ENCODE results near the gene SIAH2. TPM values are rescaled to one million over a fixed set of nuclear protein-coding genes. Genes with fewer than 3 reads are reported as not detected.

The SIAH2 gene
- total RNA-seq, 5 donors from 2014 or later (not counting 1 experiment from before 2014, with no cell fraction given), result 24.5 to 40.3 (median 26.4) TPM

- ATAC-seq (replicated peaks in 1 of 4), result no peak
- Mint-ChIP-seq H3K27me3 (no peaks in the 10 kb centered on the region), H3K36me3 (no peaks in the 10 kb centered on the region), H3K9me3 (no peaks in the 10 kb centered on the region), H3K4me1 (no peaks in the 10 kb centered on the region), H3K27ac (no peak overlapping the region), H3K4me3 (no peak overlapping the region)
- ChIA-PET CTCF (interaction anchor here in 1 of 2 donors (1.1 kb wide), 1 partner anchor 58 kb away, joined by 3 read pairs; no protein-coding TSS in a partner anchor), POLR2A (interaction anchor here (0.5 to 0.6 kb wide), 2 partner anchors 144 to 182 kb away, joined by 3 to 11 read pairs; no protein-coding TSS in a partner anchor)
- H3K4me1 ChIP-seq (ENCODE audit: control insufficient read depth in 1 of 2, extremely low read depth in 1 of 2, insufficient read depth in 2 of 2, low read length in 2 of 2), result no peaks in the 10 kb centered on the region
- no peaks in the 10 kb centered on the region for H3K36me3 ChIP-seq (ENCODE audit: control insufficient read depth in 2 of 2, extremely low read depth in 1 of 2, insufficient read depth in 1 of 2, low read length in 1 of 2)
- no peak overlapping the region for H3K27ac ChIP-seq (ENCODE audit: low read length)
- no peaks in the 10 kb centered on the region for H3K9me3 ChIP-seq
- no peak overlapping the region for H3K4me3 ChIP-seq (ENCODE audit: control insufficient read depth in 1 of 2, extremely low read depth in 1 of 2, low read length in 1 of 2)
- DNase-seq, result no peak
- 91% methylated on average over 22 of the region's 22 CpGs for WGBS (ENCODE audit: insufficient coverage)
- H3K27me3 ChIP-seq (replicated peaks in 1 of 2; ENCODE audit: control insufficient read depth in 2 of 2, extremely low read depth in 1 of 2, insufficient read depth in 2 of 2, low read length in 1 of 2), result peaks cover 0 to 4% of the 10 kb centered on the region in 2 experiments
These were observed 16.5 kb upstream of the SIAH2 start for GRCh38 chr3:150779402-150779858.

- DNase-seq (no peak), ATAC-seq (replicated peaks in 1 of 4) (no peak)
- 95% methylated on average over 42 of the region's 42 CpGs for WGBS (ENCODE audit: insufficient coverage)
- Histone ChIP-seq H3K9me3 (no peaks in the 10 kb centered on the region), H3K27ac (ENCODE audit: low read length) (no peak overlapping the region), H3K4me1 (ENCODE audit: control insufficient read depth in 1 of 2, extremely low read depth in 1 of 2, insufficient read depth in 2 of 2, low read length in 2 of 2) (no peaks in the 10 kb centered on the region), H3K36me3 (ENCODE audit: control insufficient read depth in 2 of 2, extremely low read depth in 1 of 2, insufficient read depth in 1 of 2, low read length in 1 of 2) (no peaks in the 10 kb centered on the region), H3K27me3 (replicated peaks in 1 of 2; ENCODE audit: control insufficient read depth in 2 of 2, extremely low read depth in 1 of 2, insufficient read depth in 2 of 2, low read length in 1 of 2) (peaks cover 0 to 4% of the 10 kb centered on the region in 2 experiments), H3K4me3 (ENCODE audit: control insufficient read depth in 1 of 2, extremely low read depth in 1 of 2, low read length in 1 of 2) (no peak overlapping the region)
- CTCF ChIA-PET, result no interaction called here
- POLR2A ChIA-PET, result no interaction called here
- H3K9me3 Mint-ChIP-seq, result no peaks in the 10 kb centered on the region
- no peaks in the 10 kb centered on the region for H3K36me3 Mint-ChIP-seq
- H3K27ac Mint-ChIP-seq, result no peak overlapping the region
- H3K4me3 Mint-ChIP-seq, result no peak overlapping the region
- H3K4me1 Mint-ChIP-seq, result no peaks in the 10 kb centered on the region
- H3K27me3 Mint-ChIP-seq, result no peaks in the 10 kb centered on the region
These were observed 15.9 kb upstream of the SIAH2 start for GRCh38 chr3:150778793-150779401.

GRCh38 chr3:150775001-150775599 lies 12.1 kb upstream of the SIAH2 start:
- Histone ChIP-seq H3K9me3 (no peaks in the 10 kb centered on the region), H3K4me1 (ENCODE audit: control insufficient read depth in 1 of 2, extremely low read depth in 1 of 2, insufficient read depth in 2 of 2, low read length in 2 of 2) (no peaks in the 10 kb centered on the region), H3K27me3 (replicated peaks in 1 of 2; ENCODE audit: control insufficient read depth in 2 of 2, extremely low read depth in 1 of 2, insufficient read depth in 2 of 2, low read length in 1 of 2) (peaks cover 0 to 4% of the 10 kb centered on the region in 2 experiments), H3K27ac (ENCODE audit: low read length) (no peak overlapping the region), H3K4me3 (ENCODE audit: control insufficient read depth in 1 of 2, extremely low read depth in 1 of 2, low read length in 1 of 2) (no peak overlapping the region), H3K36me3 (ENCODE audit: control insufficient read depth in 2 of 2, extremely low read depth in 1 of 2, insufficient read depth in 1 of 2, low read length in 1 of 2) (no peaks in the 10 kb centered on the region)
- no peak overlapping the region for H3K4me3 Mint-ChIP-seq
- DNase-seq (no peak), ATAC-seq (replicated peaks in 1 of 4) (no peak)
- 94% methylated on average over 3 of the region's 7 CpGs for WGBS (ENCODE audit: insufficient coverage)
- no peaks in the 10 kb centered on the region for H3K27me3 Mint-ChIP-seq
- no peaks in the 10 kb centered on the region for H3K36me3 Mint-ChIP-seq
- no peaks in the 10 kb centered on the region for H3K4me1 Mint-ChIP-seq
- POLR2A ChIA-PET, result no interaction called here
- CTCF ChIA-PET, result interaction anchor here in 1 of 2 donors (0.9 kb wide), 1 partner anchor 13 kb away, joined by 4 read pairs; no protein-coding TSS in a partner anchor
- no peaks in the 10 kb centered on the region for H3K9me3 Mint-ChIP-seq
- H3K27ac Mint-ChIP-seq, result no peak overlapping the region

- CTCF ChIA-PET, result interaction anchor here in 1 of 2 donors (1.1 kb wide), 1 partner anchor 14 kb away, joined by 6 read pairs; no protein-coding TSS in a partner anchor
- POLR2A ChIA-PET, result interaction anchor here in 1 of 2 donors (0.7 kb wide), 1 partner anchor 142 kb away, joined by 6 read pairs; no protein-coding TSS in a partner anchor
- H3K4me3 ChIP-seq (ENCODE audit: control insufficient read depth in 1 of 2, extremely low read depth in 1 of 2, low read length in 1 of 2), result no peak overlapping the region
These were observed 10.7 kb upstream of the SIAH2 start for GRCh38 chr3:150773616-150774192.

GRCh38 chr3:150771600-150771999 lies 8.6 kb upstream of the SIAH2 start:
- ChIA-PET CTCF (no interaction called here), POLR2A (no interaction called here)
- H3K36me3 Mint-ChIP-seq, result no peaks in the 10 kb centered on the region
- DNase-seq (no peak), ATAC-seq (replicated peaks in 1 of 4) (no peak)
- no peaks in the 10 kb centered on the region for H3K4me1 ChIP-seq (ENCODE audit: control insufficient read depth in 1 of 2, extremely low read depth in 1 of 2, insufficient read depth in 2 of 2, low read length in 2 of 2)
- H3K9me3 ChIP-seq, result no peaks in the 10 kb centered on the region
- no peak overlapping the region for H3K27ac ChIP-seq (ENCODE audit: low read length)
- no peaks in the 10 kb centered on the region for H3K36me3 ChIP-seq (ENCODE audit: control insufficient read depth in 2 of 2, extremely low read depth in 1 of 2, insufficient read depth in 1 of 2, low read length in 1 of 2)
- H3K4me3 Mint-ChIP-seq, result no peak overlapping the region
- no peaks in the 10 kb centered on the region for H3K9me3 Mint-ChIP-seq
- no peaks in the 10 kb centered on the region for H3K27me3 Mint-ChIP-seq
- no peaks in the 10 kb centered on the region for H3K27me3 ChIP-seq (replicated peaks in 1 of 2; ENCODE audit: control insufficient read depth in 2 of 2, extremely low read depth in 1 of 2, insufficient read depth in 2 of 2, low read length in 1 of 2)
- H3K4me3 ChIP-seq (ENCODE audit: control insufficient read depth in 1 of 2, extremely low read depth in 1 of 2, low read length in 1 of 2), result no peak overlapping the region
- no peak overlapping the region for H3K27ac Mint-ChIP-seq
- H3K4me1 Mint-ChIP-seq, result no peaks in the 10 kb centered on the region
- WGBS (ENCODE audit: insufficient coverage), result 83% methylated on average over 1 of the region's 2 CpGs

More at GRCh38 chr3:150773616-150774192, 10.7 kb upstream of the SIAH2 start:
- no peak overlapping the region for H3K4me3 Mint-ChIP-seq
- H3K4me1 Mint-ChIP-seq, result no peaks in the 10 kb centered on the region
- WGBS (ENCODE audit: insufficient coverage), result 94% methylated on average over 11 of the region's 14 CpGs
- Histone ChIP-seq H3K27me3 (replicated peaks in 1 of 2; ENCODE audit: control insufficient read depth in 2 of 2, extremely low read depth in 1 of 2, insufficient read depth in 2 of 2, low read length in 1 of 2) (peaks cover 0 to 4% of the 10 kb centered on the region in 2 experiments), H3K4me1 (ENCODE audit: control insufficient read depth in 1 of 2, extremely low read depth in 1 of 2, insufficient read depth in 2 of 2, low read length in 2 of 2) (no peaks in the 10 kb centered on the region), H3K9me3 (no peaks in the 10 kb centered on the region), H3K36me3 (ENCODE audit: control insufficient read depth in 2 of 2, extremely low read depth in 1 of 2, insufficient read depth in 1 of 2, low read length in 1 of 2) (no peaks in the 10 kb centered on the region), H3K27ac (ENCODE audit: low read length) (no peak overlapping the region)
- ATAC-seq (replicated peaks in 1 of 4) (no peak), DNase-seq (no peak)
- no peaks in the 10 kb centered on the region for H3K27me3 Mint-ChIP-seq
- H3K27ac Mint-ChIP-seq, result no peak overlapping the region
- H3K9me3 Mint-ChIP-seq, result no peaks in the 10 kb centered on the region
- H3K36me3 Mint-ChIP-seq, result no peaks in the 10 kb centered on the region

- POLR2A ChIA-PET, result no interaction called here
- Histone ChIP-seq H3K27ac (ENCODE audit: low read length) (no peak overlapping the region), H3K9me3 (no peaks in the 10 kb centered on the region), H3K36me3 (ENCODE audit: control insufficient read depth in 2 of 2, extremely low read depth in 1 of 2, insufficient read depth in 1 of 2, low read length in 1 of 2) (no peaks in the 10 kb centered on the region), H3K4me3 (ENCODE audit: control insufficient read depth in 1 of 2, extremely low read depth in 1 of 2, low read length in 1 of 2) (no peak overlapping the region), H3K4me1 (ENCODE audit: control insufficient read depth in 1 of 2, extremely low read depth in 1 of 2, insufficient read depth in 2 of 2, low read length in 2 of 2) (no peaks in the 10 kb centered on the region), H3K27me3 (replicated peaks in 1 of 2; ENCODE audit: control insufficient read depth in 2 of 2, extremely low read depth in 1 of 2, insufficient read depth in 2 of 2, low read length in 1 of 2) (no peaks in the 10 kb centered on the region)
- CTCF ChIA-PET, result no interaction called here
- H3K9me3 Mint-ChIP-seq, result no peaks in the 10 kb centered on the region
- H3K27ac Mint-ChIP-seq, result no peak overlapping the region
- H3K4me3 Mint-ChIP-seq, result no peak overlapping the region
- ATAC-seq (replicated peaks in 1 of 4), result no peak
- H3K4me1 Mint-ChIP-seq, result peaks cover 0 to 6% (median 5%) of the 10 kb centered on the region in 3 donors
- H3K36me3 Mint-ChIP-seq, result no peaks in the 10 kb centered on the region
- H3K27me3 Mint-ChIP-seq, result no peaks in the 10 kb centered on the region
- DNase-seq, result no peak
- WGBS (ENCODE audit: insufficient coverage), result 75% methylated on average over 2 of the region's 3 CpGs
These were observed 7.7 kb upstream of the SIAH2 start for GRCh38 chr3:150770681-150771080.

Measured in T-cell (primary cell).